Body of pancreas (tissue), 4 donors: Measurements from ENCODE around the gene SPATS2L.

ENCODE experiments used
- CTCF ChIP-seq, 7 experiments: fragments of 450-650 bp in 4 of 7; fragments of 200-600 bp in 3 of 7; sonication (generic) in 3 of 7; IDR thresholded peaks; one replicate each; pipeline ENCODE4 v1.5.1; 2016 to 2019; ENCODE audit warnings: antibody characterized with exemption in 7 of 7
- POLR2A ChIP-seq, 3 donors: fragments of 450-650 bp; IDR thresholded peaks; one replicate each; pipeline ENCODE4 v1.6.1; 2016; ENCODE audit warnings: antibody characterized with exemption in 3 of 3, mild to moderate bottlenecking in 2 of 3

GRCh38 chr2:200342654-200343053 lies 36.2 kb downstream of the SPATS2L start:
- no peak for TF ChIP-seq POLR2A (IDR thresholded peaks at IDR 0.05)
- TF ChIP-seq CTCF (IDR thresholded peaks at IDR 0.05): no peak
